ENCODE results near the gene SELL. TPM values are rescaled to one million over a fixed set of nuclear protein-coding genes. Genes with fewer than 3 reads are reported as not detected.

Gene SELL
- total RNA-seq, 1 experiment from 2014 or later = 6.2 TPM

GRCh38 chr1:169707912-169708604 lies 3.4 kb downstream of the SELL start:
- Mint-ChIP-seq H3K27me3 (ENCODE audit: unreplicated experiment) (no peaks in the 10 kb centered on the region), H3K36me3 (ENCODE audit: insufficient read depth, unreplicated experiment) (no peaks in the 10 kb centered on the region), H3K9me3 (ENCODE audit: low read depth, unreplicated experiment) (no peaks in the 10 kb centered on the region), H3K4me3 (ENCODE audit: low read depth, unreplicated experiment) (no peak overlapping the region), H3K4me1 (ENCODE audit: low read depth, unreplicated experiment) (peaks cover 10% of the 10 kb centered on the region), H3K27ac (ENCODE audit: unreplicated experiment) (no peak overlapping the region)
- BruUV-seq (replicated peaks) = no TSS peak
- intact Hi-C loops (cut with micrococcal nuclease; ENCODE audit: unreplicated experiment) = no loop called here
- CTCF ChIA-PET = no interaction called here
- DNase-seq = no peak
- no peak for TF ChIP-seq CTCF (IDR thresholded peaks at IDR 0.05; ENCODE audit: unreplicated experiment)

- CTCF ChIA-PET = interaction anchor here (1.0 to 1.7 kb wide), 2 partner anchors 8 to 102 kb away, joined by 3 to 5 read pairs; no protein-coding TSS in a partner anchor
- Mint-ChIP-seq H3K4me1 (ENCODE audit: low read depth, unreplicated experiment) (no peaks in the 10 kb centered on the region), H3K36me3 (ENCODE audit: insufficient read depth, unreplicated experiment) (no peaks in the 10 kb centered on the region), H3K4me3 (ENCODE audit: low read depth, unreplicated experiment) (no peak overlapping the region), H3K27ac (ENCODE audit: unreplicated experiment) (no peak overlapping the region), H3K9me3 (ENCODE audit: low read depth, unreplicated experiment) (no peaks in the 10 kb centered on the region), H3K27me3 (ENCODE audit: unreplicated experiment) (no peaks in the 10 kb centered on the region)
- intact Hi-C loops (cut with micrococcal nuclease; ENCODE audit: unreplicated experiment) = no loop called here
- no peak for TF ChIP-seq CTCF (IDR thresholded peaks at IDR 0.05; ENCODE audit: unreplicated experiment)
- no peak for DNase-seq
- BruUV-seq (replicated peaks) = no TSS peak
Observed at GRCh38 chr1:169704797-169705196, 6.6 kb downstream of the SELL start.

GRCh38 chr1:169701261-169702005 lies 10.0 kb downstream of the SELL start:
- DNase-seq = no peak
- no peak for TF ChIP-seq CTCF (IDR thresholded peaks at IDR 0.05; ENCODE audit: unreplicated experiment)
- Mint-ChIP-seq H3K36me3 (ENCODE audit: insufficient read depth, unreplicated experiment) (no peaks in the 10 kb centered on the region), H3K4me3 (ENCODE audit: low read depth, unreplicated experiment) (no peak overlapping the region), H3K27ac (ENCODE audit: unreplicated experiment) (no peak overlapping the region), H3K9me3 (ENCODE audit: low read depth, unreplicated experiment) (no peaks in the 10 kb centered on the region), H3K4me1 (ENCODE audit: low read depth, unreplicated experiment) (peaks cover 6% of the 10 kb centered on the region), H3K27me3 (ENCODE audit: unreplicated experiment) (no peaks in the 10 kb centered on the region)
- CTCF ChIA-PET = interaction anchor here (0.7 kb wide), 1 partner anchor 17 kb away, joined by 5 read pairs; no protein-coding TSS in a partner anchor
- BruUV-seq (replicated peaks) = no TSS peak
- intact Hi-C loops (cut with micrococcal nuclease; ENCODE audit: unreplicated experiment) = no loop called here

- H3K36me3 Mint-ChIP-seq (ENCODE audit: insufficient read depth, unreplicated experiment) = no peaks in the 10 kb centered on the region
- H3K4me3 Mint-ChIP-seq (ENCODE audit: low read depth, unreplicated experiment) = no peak overlapping the region
- H3K4me1 Mint-ChIP-seq (ENCODE audit: low read depth, unreplicated experiment) = peaks cover 24% of the 10 kb centered on the region
- no TSS peak for BruUV-seq (replicated peaks)
- no peaks in the 10 kb centered on the region for H3K27me3 Mint-ChIP-seq (ENCODE audit: unreplicated experiment)
- no peak overlapping the region for H3K27ac Mint-ChIP-seq (ENCODE audit: unreplicated experiment)
- DNase-seq = no peak
- H3K9me3 Mint-ChIP-seq (ENCODE audit: low read depth, unreplicated experiment) = no peaks in the 10 kb centered on the region
- intact Hi-C loops (cut with micrococcal nuclease; ENCODE audit: unreplicated experiment) = loop anchor here (10.0 kb wide), 1 partner anchor 235 kb away; no protein-coding TSS in a partner anchor
- CTCF ChIA-PET = interaction anchor here (0.6 to 0.7 kb wide), 3 partner anchors 10 to 170 kb away, joined by 3 to 6 read pairs (median 5); no protein-coding TSS in a partner anchor
- TF ChIP-seq CTCF (IDR thresholded peaks at IDR 0.05; ENCODE audit: unreplicated experiment) = no peak
Observed at GRCh38 chr1:169699707-169700106, 11.7 kb downstream of the SELL start.

Data from Calu3 (cell line).